HFFc6 (cell line): ENCODE results near the gene AUTS2. TPM values are rescaled to one million over a fixed set of nuclear protein-coding genes. Genes with fewer than 3 reads are reported as not detected.

Source experiments
- DNase-seq: peaks from one replicate; pipeline ENCODE4 v3.0.0-alpha.2; 2018
- H3K27ac Mint-ChIP-seq: 2 replicates; pipeline ENCODE4 v1.8.0; 2020; ENCODE audit warnings: mild to moderate bottlenecking, mixed read lengths
- H3K27me3 Mint-ChIP-seq: 2 replicates; pipeline ENCODE4 v1.8.0; 2021; ENCODE audit warnings: mild to moderate bottlenecking, moderate library complexity, mixed read lengths; ENCODE audit not compliant: insufficient read depth
- H3K36me3 Mint-ChIP-seq: 2 replicates; pipeline ENCODE4 v1.8.0; 2021; ENCODE audit warnings: low read depth, mixed read lengths
- H3K4me1 Mint-ChIP-seq: 2 replicates; pipeline ENCODE4 v1.8.0; 2020; ENCODE audit warnings: low read depth, mixed read lengths
- H3K4me3 Mint-ChIP-seq: 2 replicates; pipeline ENCODE4 v1.8.0; 2020; ENCODE audit warnings: mild to moderate bottlenecking, moderate library complexity, mixed read lengths
- H3K9me3 Mint-ChIP-seq: 2 replicates; pipeline ENCODE4 v1.8.0; 2020; ENCODE audit warnings: mild to moderate bottlenecking, mixed read lengths
- CTCF ChIP-seq: fragments of 200-600 bp; sonication (generic); IDR thresholded peaks from 2 replicates; pipeline ENCODE4 v1.5.0; 2021; ENCODE audit warnings: antibody characterized with exemption, mild to moderate bottlenecking
- total RNA-seq, 6 experiments: library from RNA; stranded (reverse); fragmentation: NEBNext Ultra II Directional; extraction: Animal tissue kit (Norgen Biotek cat#: 25700); gene quantifications; 2 replicates in 1 of 6; 3 replicates in 5 of 6; pipeline ENCODE4 v1.2.3, GENCODE V29; 2021

AUTS2 gene
- total RNA-seq, 6 experiments from 2014 or later, result 0.02 to 0.19 (median 0.16) TPM; not detected in 2

- Mint-ChIP-seq H3K36me3 (no peaks in the 10 kb centered on the region), H3K27ac (no peak overlapping the region), H3K9me3 (peaks cover 50% of the 10 kb centered on the region), H3K4me1 (no peaks in the 10 kb centered on the region), H3K4me3 (no peak overlapping the region), H3K27me3 (no peaks in the 10 kb centered on the region)
- TF ChIP-seq CTCF, result no peak
- DNase-seq, result no peak
Observed at GRCh38 chr7:70614237-70615045, 1016.2 kb downstream of the AUTS2 start.

DNA sequence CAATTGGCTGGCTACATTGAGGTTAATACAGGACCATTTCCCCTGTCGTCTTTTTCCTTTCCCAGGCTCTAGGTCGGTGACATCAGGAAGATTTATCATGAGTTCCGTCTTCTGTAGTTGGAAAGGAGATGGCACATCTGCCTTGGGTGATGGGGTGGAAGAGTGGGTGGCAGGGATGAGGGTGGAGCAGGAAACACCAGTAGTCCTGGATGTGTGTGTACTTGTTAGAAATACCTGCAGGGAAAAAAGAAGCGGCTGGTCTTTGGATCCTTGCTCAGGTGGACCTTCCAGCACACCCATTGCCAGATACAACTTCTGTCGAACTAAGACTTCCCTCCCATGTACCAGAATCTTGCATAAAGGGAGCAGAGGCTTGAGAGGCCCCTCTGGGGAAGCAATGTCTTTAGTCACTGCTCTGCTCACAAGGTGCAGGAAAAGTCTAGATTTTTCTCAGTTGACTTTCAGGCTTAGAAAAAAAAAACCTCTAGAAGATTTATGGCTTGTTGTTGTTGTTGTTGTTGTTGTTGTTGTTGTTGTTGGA lies 1016.9 kb downstream of the AUTS2 start:
- no peaks in the 10 kb centered on the region for H3K36me3 Mint-ChIP-seq
- no peak for DNase-seq
- no peak overlapping the region for H3K27ac Mint-ChIP-seq
- no peak overlapping the region for H3K4me3 Mint-ChIP-seq
- peaks cover 57% of the 10 kb centered on the region for H3K9me3 Mint-ChIP-seq
- H3K27me3 Mint-ChIP-seq, result no peaks in the 10 kb centered on the region
- no peaks in the 10 kb centered on the region for H3K4me1 Mint-ChIP-seq
- no peak for TF ChIP-seq CTCF

DNA sequence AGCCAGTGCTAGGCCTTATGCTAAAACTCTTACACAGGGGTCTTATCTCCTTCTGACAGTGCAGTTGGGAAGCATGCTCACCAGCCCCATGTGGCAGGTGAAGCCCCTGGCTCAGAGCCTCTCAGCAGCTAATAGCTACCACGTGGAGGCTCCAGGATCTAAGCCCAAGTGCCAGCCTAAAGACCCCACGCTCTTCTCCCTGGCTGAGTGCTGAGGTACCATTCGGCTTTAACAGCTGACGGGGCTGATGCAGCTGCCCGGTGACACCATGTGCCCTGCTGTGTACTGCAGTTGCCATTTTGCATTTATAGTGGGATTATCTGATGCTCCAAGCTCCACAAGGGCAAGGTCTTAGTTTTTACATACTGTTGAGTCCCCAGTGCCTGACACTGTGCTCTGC lies 1017.9 kb downstream of the AUTS2 start:
- Mint-ChIP-seq H3K4me1 (no peaks in the 10 kb centered on the region), H3K9me3 (peaks cover 57% of the 10 kb centered on the region), H3K4me3 (no peak overlapping the region), H3K36me3 (no peaks in the 10 kb centered on the region), H3K27ac (no peak overlapping the region), H3K27me3 (no peaks in the 10 kb centered on the region)
- TF ChIP-seq CTCF, result no peak
- no peak for DNase-seq

DNA sequence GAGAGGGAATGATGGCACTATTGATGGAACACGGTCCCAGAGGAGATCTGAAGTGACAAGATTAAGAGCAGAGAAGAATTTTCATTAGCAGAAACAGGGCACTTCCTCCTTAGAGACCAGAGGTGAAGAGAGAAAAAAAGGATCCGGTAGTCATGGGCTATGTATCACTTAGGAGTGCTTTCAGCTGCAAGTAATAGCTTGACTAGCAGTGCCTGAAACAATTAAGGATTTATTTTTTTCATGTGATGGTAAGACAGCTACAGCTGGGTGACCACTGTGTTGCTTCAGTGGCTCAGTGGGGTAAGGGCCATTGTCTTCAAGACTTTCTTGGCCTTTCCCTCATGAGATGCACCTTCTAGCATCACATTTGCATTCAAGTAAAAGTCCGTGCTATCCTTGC lies 1018.5 kb downstream of the AUTS2 start:
- H3K4me1 Mint-ChIP-seq, result no peaks in the 10 kb centered on the region
- DNase-seq, result no peak
- no peak overlapping the region for H3K27ac Mint-ChIP-seq
- no peaks in the 10 kb centered on the region for H3K36me3 Mint-ChIP-seq
- peaks cover 57% of the 10 kb centered on the region for H3K9me3 Mint-ChIP-seq
- TF ChIP-seq CTCF, result no peak
- no peaks in the 10 kb centered on the region for H3K27me3 Mint-ChIP-seq
- no peak overlapping the region for H3K4me3 Mint-ChIP-seq

GRCh38 chr7:70618020-70618551 lies 1019.8 kb downstream of the AUTS2 start:
- no peak overlapping the region for H3K27ac Mint-ChIP-seq
- H3K9me3 Mint-ChIP-seq, result peaks cover 60% of the 10 kb centered on the region
- no peaks in the 10 kb centered on the region for H3K27me3 Mint-ChIP-seq
- no peaks in the 10 kb centered on the region for H3K4me1 Mint-ChIP-seq
- DNase-seq, result no peak
- no peak for TF ChIP-seq CTCF
- H3K36me3 Mint-ChIP-seq, result no peaks in the 10 kb centered on the region
- no peak overlapping the region for H3K4me3 Mint-ChIP-seq
